Right atrium auricular region (tissue), 2 donors: ENCODE measurements around the gene CPA1. TPM values are rescaled to one million over a fixed set of nuclear protein-coding genes. Genes with fewer than 3 reads are reported as not detected.
"Not testable (repeated sequence)": the region's sequence is repeated elsewhere in the genome, so short reads cannot be mapped to it uniquely, and the experiment has no call there.

ENCODE experiments used
- DNase-seq: peaks from one replicate; pipeline ENCODE4 v3.0.0-alpha.2; 2019; ENCODE audit warnings: low spot score
- H3K27ac ChIP-seq, 2 donors: fragments of 200-600 bp; sonication (generic); 1 replicate in 1 of 2; 2 replicates in 1 of 2; pipeline ENCODE4 v1.5.1; 2016 to 2019
- H3K27me3 ChIP-seq, 2 donors: fragments of 200-600 bp; sonication (generic); one replicate each; pipeline versions ENCODE4 v1.5.1 to v1.6.0; 2017 to 2019
- H3K36me3 ChIP-seq: fragments of 200-600 bp; sonication (generic); one replicate; pipeline ENCODE4 v1.5.1; 2016
- H3K4me1 ChIP-seq, 2 donors: fragments of 200-600 bp; sonication (generic); one replicate each; pipeline versions ENCODE4 v1.5.1 to v1.6.0; 2017 to 2019
- H3K4me3 ChIP-seq, 2 donors: fragments of 200-600 bp; sonication (generic); 1 replicate in 1 of 2; 2 replicates in 1 of 2; pipeline ENCODE4 v1.5.1; 2017 to 2019; ENCODE audit warnings: mild to moderate bottlenecking in 1 of 2, moderate library complexity in 1 of 2
- H3K9me3 ChIP-seq, 2 donors: fragments of 200-600 bp; sonication (generic); one replicate each; pipeline ENCODE4 v1.5.1; 2019
- total RNA-seq, 2 donors: library from RNA; depleted of rRNA; stranded (reverse); fragments of >200 nt; gene quantifications; one replicate each; pipeline ENCODE4 v1.1.0, GENCODE V29; 2016
- TF ChIP-seq, protein P1 (sequence below), 2 donors: fragments of 200-600 bp; sonication (generic); IDR thresholded peaks; one replicate each; pipeline ENCODE4 v1.5.1; 2019; ENCODE audit warnings: antibody characterized with exemption in 2 of 2

CPA1 gene
- total RNA-seq, 2 donors from 2014 or later = not detected

DNA sequence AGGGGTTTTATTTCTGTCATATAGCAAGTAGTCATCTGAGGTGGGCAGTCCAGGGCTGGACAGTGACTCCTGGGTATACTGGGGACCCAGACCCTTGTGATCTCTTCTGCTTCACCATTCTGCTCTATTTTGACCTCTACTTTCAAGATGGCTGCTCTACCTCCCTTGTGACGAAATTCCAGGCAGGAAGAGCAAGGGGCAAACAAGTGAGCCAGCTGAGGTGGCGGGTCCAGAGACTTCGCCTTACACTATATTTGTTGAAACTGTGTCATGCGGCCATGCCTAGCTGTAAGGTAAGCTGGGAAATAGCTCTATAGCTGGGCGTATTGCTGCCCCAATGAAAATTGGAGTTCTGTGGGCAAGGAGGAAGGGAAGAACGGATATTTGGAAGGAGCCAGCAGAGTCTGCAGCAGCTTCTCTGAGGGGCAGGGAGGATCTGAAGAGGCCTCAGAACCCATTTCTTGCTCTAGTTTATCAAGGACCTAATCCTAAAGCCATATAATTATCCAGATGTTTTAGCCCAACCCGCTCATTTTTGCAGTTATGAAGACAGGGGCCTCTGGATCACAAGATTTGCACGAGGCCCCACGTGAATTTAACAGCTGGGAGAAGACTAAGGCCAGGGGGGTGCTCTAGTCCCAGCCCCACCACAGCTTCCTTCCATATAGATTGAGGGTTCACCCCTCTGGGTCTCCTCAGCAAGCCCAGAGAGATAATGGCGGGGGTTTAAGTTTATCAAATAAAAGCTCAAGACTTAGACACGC is 7.7 kb upstream of the CPA1 start:
- peak overlapping the region; percentile 71 to 78 for H3K27ac ChIP-seq
- TF ChIP-seq, protein P1, sequence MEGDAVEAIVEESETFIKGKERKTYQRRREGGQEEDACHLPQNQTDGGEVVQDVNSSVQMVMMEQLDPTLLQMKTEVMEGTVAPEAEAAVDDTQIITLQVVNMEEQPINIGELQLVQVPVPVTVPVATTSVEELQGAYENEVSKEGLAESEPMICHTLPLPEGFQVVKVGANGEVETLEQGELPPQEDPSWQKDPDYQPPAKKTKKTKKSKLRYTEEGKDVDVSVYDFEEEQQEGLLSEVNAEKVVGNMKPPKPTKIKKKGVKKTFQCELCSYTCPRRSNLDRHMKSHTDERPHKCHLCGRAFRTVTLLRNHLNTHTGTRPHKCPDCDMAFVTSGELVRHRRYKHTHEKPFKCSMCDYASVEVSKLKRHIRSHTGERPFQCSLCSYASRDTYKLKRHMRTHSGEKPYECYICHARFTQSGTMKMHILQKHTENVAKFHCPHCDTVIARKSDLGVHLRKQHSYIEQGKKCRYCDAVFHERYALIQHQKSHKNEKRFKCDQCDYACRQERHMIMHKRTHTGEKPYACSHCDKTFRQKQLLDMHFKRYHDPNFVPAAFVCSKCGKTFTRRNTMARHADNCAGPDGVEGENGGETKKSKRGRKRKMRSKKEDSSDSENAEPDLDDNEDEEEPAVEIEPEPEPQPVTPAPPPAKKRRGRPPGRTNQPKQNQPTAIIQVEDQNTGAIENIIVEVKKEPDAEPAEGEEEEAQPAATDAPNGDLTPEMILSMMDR (IDR thresholded peaks at IDR 0.05) = no peak
- no peaks in the 10 kb centered on the region for H3K27me3 ChIP-seq
- no peak overlapping the region for H3K4me3 ChIP-seq
- DNase-seq = no peak
- peaks cover 0 to 39% of the 10 kb centered on the region in 2 donors for H3K4me1 ChIP-seq
- no peaks in the 10 kb centered on the region for H3K36me3 ChIP-seq
- no peaks in the 10 kb centered on the region for H3K9me3 ChIP-seq

DNA sequence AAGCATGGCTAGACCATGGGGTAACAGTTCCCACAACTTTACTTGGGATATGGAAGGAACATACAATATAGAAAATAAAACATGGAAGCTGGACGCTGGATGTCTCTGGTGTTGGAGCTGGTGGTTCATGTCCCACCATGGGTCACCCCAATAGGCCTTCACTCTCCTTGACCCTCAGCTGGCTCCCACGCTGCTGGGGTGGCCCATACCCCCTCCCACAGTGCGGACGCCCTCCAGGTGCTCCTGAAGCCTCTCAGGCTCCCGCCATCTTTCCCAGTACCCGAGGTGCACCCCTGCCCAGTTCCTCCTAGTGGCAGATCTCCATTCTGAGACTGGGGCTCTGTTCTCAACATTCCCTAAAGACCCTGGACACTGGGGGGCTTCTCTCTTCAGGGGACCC is 5.8 kb upstream of the CPA1 start:
- H3K9me3 ChIP-seq = no peaks in the 10 kb centered on the region
- peak overlapping the region; percentile 71 to 78 for H3K27ac ChIP-seq
- no peaks in the 10 kb centered on the region for H3K36me3 ChIP-seq
- no peak overlapping the region for H3K4me3 ChIP-seq
- DNase-seq = no peak
- H3K4me1 ChIP-seq = peaks cover 0 to 30% of the 10 kb centered on the region in 2 donors
- H3K27me3 ChIP-seq = no peaks in the 10 kb centered on the region
- TF ChIP-seq, protein P1 (IDR thresholded peaks at IDR 0.05) = no peak

DNA sequence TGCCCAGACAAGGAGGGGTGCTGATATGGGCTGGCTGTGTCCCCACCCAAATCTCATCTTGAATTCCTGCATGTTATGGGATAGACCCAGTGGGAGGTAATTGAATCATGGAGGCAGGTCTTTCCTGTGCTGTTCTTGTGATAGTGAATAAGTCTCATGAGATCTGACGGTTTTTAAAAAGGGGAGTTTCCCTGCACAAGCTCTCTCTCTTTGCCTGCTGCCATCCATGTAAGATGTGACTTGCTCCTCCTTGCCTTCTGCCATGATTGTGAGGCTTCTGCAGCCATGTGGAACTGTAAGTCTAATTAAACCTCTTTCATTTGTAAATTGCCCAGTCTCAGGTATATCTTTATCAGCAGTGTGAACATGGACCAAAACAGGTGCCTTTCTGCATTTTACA is 3.8 kb upstream of the CPA1 start:
- H3K4me1 ChIP-seq = peaks cover 0 to 29% of the 10 kb centered on the region in 2 donors
- H3K36me3 ChIP-seq, H3K27ac ChIP-seq, H3K27me3 ChIP-seq, DNase-seq, H3K4me3 ChIP-seq, H3K9me3 ChIP-seq: not testable (repeated sequence)

DNA sequence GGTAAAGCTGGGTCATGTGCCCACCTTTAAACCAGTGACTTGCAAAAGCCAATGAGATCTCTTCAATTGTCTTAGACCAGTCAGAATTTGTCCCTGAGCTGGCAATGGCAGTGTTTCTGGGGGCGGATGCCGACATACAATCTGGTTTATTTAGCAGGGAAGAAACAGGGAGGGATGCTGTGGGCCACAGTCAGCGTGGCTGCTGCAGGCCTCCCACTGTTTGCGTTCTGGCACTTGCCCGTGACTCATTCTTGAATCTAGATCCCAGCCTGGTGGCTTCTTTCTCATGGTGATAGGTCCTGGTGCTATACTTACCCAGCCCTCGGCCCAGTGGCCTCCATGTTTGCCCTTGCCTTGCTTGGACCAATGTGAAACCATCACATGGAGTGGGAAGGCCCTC is 3.1 kb upstream of the CPA1 start:
- Histone ChIP-seq H3K4me3 (no peak overlapping the region), H3K4me1 (peaks cover 0 to 29% of the 10 kb centered on the region in 2 donors), H3K27me3 (no peaks in the 10 kb centered on the region), H3K9me3 (no peaks in the 10 kb centered on the region), H3K27ac (no peak overlapping the region), H3K36me3 (no peaks in the 10 kb centered on the region)
- TF ChIP-seq, protein P1 (IDR thresholded peaks at IDR 0.05) = no peak
- DNase-seq = no peak

DNA sequence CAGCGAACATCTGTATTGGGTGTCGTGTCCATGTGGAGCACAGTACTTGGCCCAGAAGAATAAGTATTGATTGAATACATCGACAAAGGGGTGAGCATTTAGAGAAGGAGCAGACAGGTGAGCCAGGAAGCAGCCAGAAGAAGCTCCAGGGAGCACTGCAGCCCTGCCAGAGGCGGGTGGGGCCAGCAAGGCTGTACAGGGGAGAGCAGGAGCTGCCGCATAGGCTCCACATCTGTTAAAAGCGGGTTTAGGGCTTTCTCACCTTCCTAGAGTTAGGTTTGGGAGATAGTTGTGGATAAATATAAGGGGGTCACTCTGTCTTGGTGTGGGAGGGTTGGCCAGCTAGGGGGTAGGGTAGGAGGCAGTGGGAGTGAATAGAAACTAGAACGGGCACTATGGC is 1.3 kb upstream of the CPA1 start:
- H3K36me3 ChIP-seq = no peaks in the 10 kb centered on the region

DNA sequence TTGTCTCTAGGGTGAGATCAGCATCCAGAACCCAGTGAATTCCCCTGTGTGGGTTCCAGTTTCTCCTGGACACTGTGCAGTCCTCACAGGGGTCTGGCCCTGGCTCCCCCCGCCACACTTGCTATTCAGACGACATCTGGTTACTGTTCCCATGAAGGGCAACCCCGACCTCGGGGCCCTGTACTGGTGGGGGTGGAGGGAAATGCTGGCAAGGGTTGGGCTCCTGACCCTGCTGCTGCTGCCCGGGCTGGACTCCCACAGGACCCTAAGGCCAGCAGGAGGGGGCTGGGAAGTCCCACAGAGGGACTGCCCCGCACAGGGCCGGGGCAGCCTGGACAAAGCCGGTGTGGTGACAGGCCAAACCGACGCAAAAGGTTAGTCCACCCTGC is 768 bp upstream of the CPA1 start:
- no peaks in the 10 kb centered on the region for H3K27me3 ChIP-seq
- peaks cover 0 to 10% of the 10 kb centered on the region in 2 donors for H3K4me1 ChIP-seq
- no peak overlapping the region for H3K4me3 ChIP-seq

More for the DNA sequence above, 1.3 kb upstream of the CPA1 start:
- TF ChIP-seq, protein P1 (IDR thresholded peaks at IDR 0.05) = no peak
- peaks cover 0 to 12% of the 10 kb centered on the region in 2 donors for H3K4me1 ChIP-seq
- H3K27me3 ChIP-seq = no peaks in the 10 kb centered on the region
- H3K4me3 ChIP-seq = no peak overlapping the region
- no peak for DNase-seq
- H3K9me3 ChIP-seq = no peaks in the 10 kb centered on the region
- H3K27ac ChIP-seq = no peak overlapping the region

More for the DNA sequence above, 768 bp upstream of the CPA1 start:
- Histone ChIP-seq H3K36me3 (no peaks in the 10 kb centered on the region), H3K27ac (no peak overlapping the region), H3K9me3 (no peaks in the 10 kb centered on the region)
- DNase-seq = no peak
- TF ChIP-seq, protein P1 (IDR thresholded peaks at IDR 0.05) = no peak
